GM20000 (cell line): ENCODE results near the gene RAB25.

Experiments used
- DNase-seq: peaks from one replicate; pipeline ENCODE4 v3.0.0; 2012; ENCODE audit warnings: low spot score
- CTCF ChIP-seq: IDR thresholded peaks from 2 replicates; pipeline ENCODE4 v1.5.1; 2012; ENCODE audit warnings: mild to moderate bottlenecking, control low read depth; ENCODE audit errors: extremely low read depth, missing control alignments

The RAB25 gene

GRCh38 chr1:156050376-156050775, 10.6 kb upstream of the RAB25 start:
- DNase-seq: no peak
- TF ChIP-seq CTCF: no peak

GRCh38 chr1:156051011-156051725, 9.8 kb upstream of the RAB25 start:
- no peak for DNase-seq
- TF ChIP-seq CTCF: no peak

- TF ChIP-seq CTCF: peak; percentile 39
- peak; percentile 84 for DNase-seq
Observed at GRCh38 chr1:156052862-156053767, 7.8 kb upstream of the RAB25 start.

GRCh38 chr1:156053768-156054499, 7.0 kb upstream of the RAB25 start, which contains the start of gene UBQLN4:
TSS of gene UBQLN4 (minus strand) at chr1:156053798. CDS start at chr1:156053701, 97 bp downstream.
- TF ChIP-seq CTCF: peak; percentile 92
- DNase-seq: peak; percentile 98

GRCh38 chr1:156054500-156055280, 6.3 kb upstream of the RAB25 start, which contains the start of gene LAMTOR2:
TSS of gene LAMTOR2 (plus strand) at chr1:156054782. CDS start at chr1:156054890, 108 bp downstream.
- no peak for TF ChIP-seq CTCF
- peak; percentile 95 for DNase-seq

- no peak for TF ChIP-seq CTCF
- DNase-seq: no peak
Observed at GRCh38 chr1:156055281-156056048, 5.5 kb upstream of the RAB25 start.
